Colonic mucosa (tissue), 4 donors: ENCODE results near the gene ADAMTS2. TPM values are rescaled to one million over a fixed set of nuclear protein-coding genes. Genes with fewer than 3 reads are reported as not detected.

Experiments
- DNase-seq: peaks from one replicate; pipeline ENCODE4 v3.0.0-alpha.2; 2020
- H3K27ac ChIP-seq: fragments of 200-600 bp; one replicate; pipeline ENCODE4 v1.8.0; 2021
- H3K27me3 ChIP-seq: fragments of 200-600 bp; one replicate; pipeline ENCODE4 v1.8.0; 2021
- H3K36me3 ChIP-seq: fragments of 200-600 bp; one replicate; pipeline ENCODE4 v1.8.0; 2021
- H3K4me1 ChIP-seq: fragments of 200-600 bp; one replicate; pipeline ENCODE4 v1.8.0; 2021; ENCODE audit warnings: mild to moderate bottlenecking
- H3K4me3 ChIP-seq: fragments of 200-600 bp; one replicate; pipeline ENCODE4 v1.8.0; 2021
- H3K9ac ChIP-seq, 2 donors: one replicate each; pipeline ENCODE4 v1.7.0; 2013; ENCODE audit warnings: control low read depth in 2 of 2, low read depth in 2 of 2, low read length in 2 of 2
- H3K9me3 ChIP-seq: fragments of 200-600 bp; one replicate; pipeline ENCODE4 v1.8.0; 2021
- CTCF ChIP-seq: fragments of 200-600 bp; IDR thresholded peaks from one replicate; pipeline ENCODE4 v1.8.0; 2022; ENCODE audit warnings: antibody characterized with exemption, mild to moderate bottlenecking
- intact Hi-C: fragments of 100-400 bp; cut with DNase I; formaldehyde crosslinking; loops from one replicate; pipeline ENCODE4 v1.14.1; 2022
- total RNA-seq, 2 donors: library from RNA; stranded (reverse); fragmentation: NEBNext Ultra II Directional in 1 of 2; extraction: Animal tissue kit (Norgen Biotek cat#: 25700) in 1 of 2; gene quantifications; one replicate each; pipeline ENCODE4 v1.2.1, GENCODE V29; 2021
- donor health status: healthy.
- donor health status: DM: no; HTN: no; CAD: no.
- donor health status: DM: no; HTN: no; CAD: no.

ADAMTS2 gene
- total RNA-seq, 2 donors from 2014 or later, result 2.9 to 4.0 TPM

- Histone ChIP-seq H3K27ac (no peak overlapping the region), H3K4me3 (no peak overlapping the region), H3K36me3 (no peaks in the 10 kb centered on the region), H3K9me3 (no peaks in the 10 kb centered on the region), H3K9ac (no peak overlapping the region), H3K27me3 (no peaks in the 10 kb centered on the region), H3K4me1 (no peaks in the 10 kb centered on the region)
- TF ChIP-seq CTCF, result no peak
- DNase-seq, result no peak
- intact Hi-C loops, result no loop called here
Observed at GRCh38 chr5:179227580-179228311, 117.5 kb downstream of the ADAMTS2 start.

- Histone ChIP-seq H3K4me3 (no peak overlapping the region), H3K27ac (no peak overlapping the region), H3K27me3 (no peaks in the 10 kb centered on the region), H3K9ac (no peak overlapping the region), H3K9me3 (no peaks in the 10 kb centered on the region), H3K4me1 (no peaks in the 10 kb centered on the region), H3K36me3 (no peaks in the 10 kb centered on the region)
- no peak for DNase-seq
- TF ChIP-seq CTCF, result no peak
- intact Hi-C loops, result no loop called here
Observed at GRCh38 chr5:179227229-179227579, 118.1 kb downstream of the ADAMTS2 start.

GRCh38 chr5:179226696-179227095 is 118.6 kb downstream of the ADAMTS2 start:
- TF ChIP-seq CTCF, result no peak
- H3K27ac ChIP-seq, result no peak overlapping the region
- no peaks in the 10 kb centered on the region for H3K27me3 ChIP-seq
- no peaks in the 10 kb centered on the region for H3K36me3 ChIP-seq
- H3K9ac ChIP-seq, result no peak overlapping the region
- intact Hi-C loops, result no loop called here
- no peak overlapping the region for H3K4me3 ChIP-seq
- no peak for DNase-seq
- H3K9me3 ChIP-seq, result no peaks in the 10 kb centered on the region
- no peaks in the 10 kb centered on the region for H3K4me1 ChIP-seq

GRCh38 chr5:179225387-179225786 is 119.9 kb downstream of the ADAMTS2 start:
- no peak overlapping the region for H3K9ac ChIP-seq
- no peak for TF ChIP-seq CTCF
- H3K9me3 ChIP-seq, result no peaks in the 10 kb centered on the region
- intact Hi-C loops, result no loop called here
- no peak for DNase-seq
- H3K27me3 ChIP-seq, result no peaks in the 10 kb centered on the region
- no peak overlapping the region for H3K27ac ChIP-seq
- no peaks in the 10 kb centered on the region for H3K36me3 ChIP-seq
- H3K4me3 ChIP-seq, result no peak overlapping the region
- H3K4me1 ChIP-seq, result no peaks in the 10 kb centered on the region

GRCh38 chr5:179224741-179225140 is 120.5 kb downstream of the ADAMTS2 start:
- intact Hi-C loops, result no loop called here
- no peak overlapping the region for H3K27ac ChIP-seq
- no peak for TF ChIP-seq CTCF
- H3K27me3 ChIP-seq, result no peaks in the 10 kb centered on the region
- no peak overlapping the region for H3K4me3 ChIP-seq
- H3K4me1 ChIP-seq, result no peaks in the 10 kb centered on the region
- no peak for DNase-seq
- H3K36me3 ChIP-seq, result no peaks in the 10 kb centered on the region
- no peak overlapping the region for H3K9ac ChIP-seq
- no peaks in the 10 kb centered on the region for H3K9me3 ChIP-seq
